ENCODE data around the gene PPP1R15A. TPM values are rescaled to one million over a fixed set of nuclear protein-coding genes. Genes with fewer than 3 reads are reported as not detected.
"Not testable (repeated sequence)": the region's sequence is repeated elsewhere in the genome, so short reads cannot be mapped to it uniquely, and the experiment has no call there.

Gene PPP1R15A
- total and polyA plus RNA-seq, 4 donors = 5.6 to 52.5 (median 11.3) TPM

DNA sequence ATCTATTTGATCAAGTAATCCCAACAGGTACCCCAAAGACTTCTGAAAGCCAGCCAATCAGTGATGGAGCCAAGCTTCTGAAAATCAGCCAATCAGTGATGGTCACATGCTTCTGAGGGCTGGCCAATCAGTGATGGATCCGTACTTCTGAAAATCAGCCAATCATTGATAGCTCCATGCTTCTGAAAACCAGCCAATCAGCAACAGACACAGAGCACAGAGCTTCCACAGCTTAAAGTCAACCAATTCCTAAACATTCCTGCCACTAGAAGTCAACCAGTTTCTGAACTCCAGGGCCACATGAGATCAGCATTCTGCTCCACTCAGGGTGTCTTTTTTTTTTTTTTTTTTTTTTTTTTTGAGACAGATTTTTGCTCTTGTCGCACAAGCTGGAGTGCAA is 27.7 kb upstream of the PPP1R15A start:
- Histone ChIP-seq H3K36me3 (ENCODE audit: control insufficient read depth in 4 of 4, insufficient read depth in 3 of 4, low read depth in 1 of 4, low read length in 3 of 4) (peaks cover 3 to 28% (median 12%) of the 10 kb centered on the region in 4 donors), H3K9ac (ENCODE audit: low read depth in 1 of 2, low read length in 2 of 2) (no peak overlapping the region), H3K4me1 (ENCODE audit: control insufficient read depth in 4 of 4, insufficient read depth in 4 of 4, low read length in 3 of 4) (no peaks in the 10 kb centered on the region), H3K27ac (ENCODE audit: low read depth in 1 of 2, low read length in 2 of 2) (no peak overlapping the region), H3K27me3 (ENCODE audit: control insufficient read depth in 4 of 4, insufficient read depth in 4 of 4, low read length in 3 of 4) (no peaks in the 10 kb centered on the region), H3K9me3 (ENCODE audit: control insufficient read depth in 4 of 4, low read length in 3 of 4) (no peaks in the 10 kb centered on the region), H3K4me3 (ENCODE audit: low read depth in 1 of 3, low read length in 3 of 3) (no peak overlapping the region)
- DNase-seq (ENCODE audit: low spot score) = no peak
- WGBS = 90% methylated on average over 2 of the region's 2 CpGs
- TF ChIP-seq NR2F2 (IDR thresholded peaks at IDR 0.05) (no peak), RAD21 (IDR thresholded peaks at IDR 0.05) (peak in 1 of 2 donors; percentile 26), FOXA2 (IDR thresholded peaks at IDR 0.05) (no peak)
- TF ChIP-seq, protein P1, sequence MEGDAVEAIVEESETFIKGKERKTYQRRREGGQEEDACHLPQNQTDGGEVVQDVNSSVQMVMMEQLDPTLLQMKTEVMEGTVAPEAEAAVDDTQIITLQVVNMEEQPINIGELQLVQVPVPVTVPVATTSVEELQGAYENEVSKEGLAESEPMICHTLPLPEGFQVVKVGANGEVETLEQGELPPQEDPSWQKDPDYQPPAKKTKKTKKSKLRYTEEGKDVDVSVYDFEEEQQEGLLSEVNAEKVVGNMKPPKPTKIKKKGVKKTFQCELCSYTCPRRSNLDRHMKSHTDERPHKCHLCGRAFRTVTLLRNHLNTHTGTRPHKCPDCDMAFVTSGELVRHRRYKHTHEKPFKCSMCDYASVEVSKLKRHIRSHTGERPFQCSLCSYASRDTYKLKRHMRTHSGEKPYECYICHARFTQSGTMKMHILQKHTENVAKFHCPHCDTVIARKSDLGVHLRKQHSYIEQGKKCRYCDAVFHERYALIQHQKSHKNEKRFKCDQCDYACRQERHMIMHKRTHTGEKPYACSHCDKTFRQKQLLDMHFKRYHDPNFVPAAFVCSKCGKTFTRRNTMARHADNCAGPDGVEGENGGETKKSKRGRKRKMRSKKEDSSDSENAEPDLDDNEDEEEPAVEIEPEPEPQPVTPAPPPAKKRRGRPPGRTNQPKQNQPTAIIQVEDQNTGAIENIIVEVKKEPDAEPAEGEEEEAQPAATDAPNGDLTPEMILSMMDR (IDR thresholded peaks at IDR 0.05; ENCODE audit: low read depth, low read length, missing input control) = no peak

DNA sequence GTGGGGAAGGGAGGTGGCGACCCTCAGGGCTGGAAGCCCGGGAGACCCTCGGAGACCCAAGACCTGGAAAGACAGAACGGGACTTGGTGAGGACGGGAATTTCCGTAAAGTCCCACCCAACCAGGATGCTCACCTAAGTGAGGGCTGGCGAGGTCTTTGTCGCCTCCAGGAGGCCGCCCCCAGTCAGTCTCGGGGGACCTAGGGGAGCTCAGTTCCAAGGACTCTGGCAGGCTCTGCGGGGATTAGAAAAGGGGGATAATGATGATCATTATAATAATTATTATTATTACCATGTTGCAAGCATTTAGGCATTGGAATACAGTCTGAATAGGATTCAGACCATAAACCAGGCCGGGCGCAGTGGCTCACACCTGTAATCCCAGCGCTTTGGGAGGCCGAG is 26.8 kb upstream of the PPP1R15A start:
- no peak overlapping the region for H3K4me3 ChIP-seq (ENCODE audit: low read depth in 1 of 3, low read length in 3 of 3)

DNA sequence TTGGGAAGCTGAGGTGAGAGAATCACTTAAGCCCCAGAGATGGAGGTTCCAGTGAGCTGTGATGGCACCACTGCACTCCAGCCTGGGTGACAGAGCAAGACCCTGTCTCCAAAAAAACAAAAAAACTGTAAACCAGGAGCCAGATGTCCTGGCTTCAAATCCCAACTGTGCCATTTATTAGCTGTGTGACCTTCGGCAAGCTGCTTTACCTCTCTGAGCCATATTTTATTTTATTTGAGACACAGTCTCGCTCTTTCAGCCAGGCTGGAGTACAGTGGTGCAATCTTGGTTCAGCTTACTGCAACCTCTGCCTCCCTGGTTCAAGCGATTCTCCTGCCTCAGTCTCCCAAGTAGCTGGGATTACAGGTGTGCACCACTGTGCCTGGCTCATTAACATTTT is 25.6 kb upstream of the PPP1R15A start:
- 94% methylated on average over 3 of the region's 3 CpGs for WGBS
- peaks cover 3 to 28% (median 11%) of the 10 kb centered on the region in 4 donors for H3K36me3 ChIP-seq (ENCODE audit: control insufficient read depth in 4 of 4, insufficient read depth in 3 of 4, low read depth in 1 of 4, low read length in 3 of 4)
- not testable (repeated sequence) for H3K27me3 ChIP-seq (ENCODE audit: control insufficient read depth in 4 of 4, insufficient read depth in 4 of 4, low read length in 3 of 4); H3K9ac ChIP-seq (ENCODE audit: low read depth in 1 of 2, low read length in 2 of 2); DNase-seq (ENCODE audit: low spot score); H3K9me3 ChIP-seq (ENCODE audit: control insufficient read depth in 4 of 4, low read length in 3 of 4); H3K27ac ChIP-seq (ENCODE audit: low read depth in 1 of 2, low read length in 2 of 2); H3K4me1 ChIP-seq (ENCODE audit: control insufficient read depth in 4 of 4, insufficient read depth in 4 of 4, low read length in 3 of 4); H3K4me3 ChIP-seq (ENCODE audit: low read depth in 1 of 3, low read length in 3 of 3)

More for the DNA sequence above, 26.8 kb upstream of the PPP1R15A start:
- Histone ChIP-seq H3K9me3 (ENCODE audit: control insufficient read depth in 4 of 4, low read length in 3 of 4) (no peaks in the 10 kb centered on the region), H3K36me3 (ENCODE audit: control insufficient read depth in 4 of 4, insufficient read depth in 3 of 4, low read depth in 1 of 4, low read length in 3 of 4) (peaks cover 3 to 28% (median 14%) of the 10 kb centered on the region in 4 donors), H3K27ac (ENCODE audit: low read depth in 1 of 2, low read length in 2 of 2) (no peak overlapping the region), H3K27me3 (ENCODE audit: control insufficient read depth in 4 of 4, insufficient read depth in 4 of 4, low read length in 3 of 4) (no peaks in the 10 kb centered on the region), H3K4me1 (ENCODE audit: control insufficient read depth in 4 of 4, insufficient read depth in 4 of 4, low read length in 3 of 4) (no peaks in the 10 kb centered on the region), H3K9ac (ENCODE audit: low read depth in 1 of 2, low read length in 2 of 2) (no peak overlapping the region)
- WGBS = 94% methylated on average over 15 of the region's 15 CpGs
- DNase-seq (ENCODE audit: low spot score) = no peak
- TF ChIP-seq RAD21 (IDR thresholded peaks at IDR 0.05) (no peak), YY1 (IDR thresholded peaks at IDR 0.05) (no peak), NR2F2 (IDR thresholded peaks at IDR 0.05) (no peak)
- TF ChIP-seq, protein P2, sequence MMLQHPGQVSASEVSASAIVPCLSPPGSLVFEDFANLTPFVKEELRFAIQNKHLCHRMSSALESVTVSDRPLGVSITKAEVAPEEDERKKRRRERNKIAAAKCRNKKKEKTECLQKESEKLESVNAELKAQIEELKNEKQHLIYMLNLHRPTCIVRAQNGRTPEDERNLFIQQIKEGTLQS (IDR thresholded peaks at IDR 0.05) = no peak

DNA sequence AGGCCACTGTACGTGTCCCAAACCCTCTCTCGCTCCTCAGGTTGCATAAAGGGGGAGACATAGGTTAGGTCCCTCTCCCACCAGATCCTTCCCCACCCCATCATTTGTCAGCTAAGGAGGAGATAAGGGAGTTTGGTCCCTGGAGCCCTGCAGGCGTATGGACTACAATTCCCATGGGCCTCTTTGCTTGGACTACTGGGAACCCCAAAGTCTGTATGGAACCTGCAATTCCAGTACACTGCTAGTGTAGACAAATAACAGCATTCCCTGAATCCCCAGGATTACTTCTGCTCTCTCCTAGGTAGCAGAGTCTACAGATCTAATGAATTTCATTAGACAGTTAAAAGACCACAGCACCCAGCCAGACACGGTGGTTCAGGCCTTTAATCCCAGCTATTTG is 19.9 kb upstream of the PPP1R15A start:
- Histone ChIP-seq H3K36me3 (ENCODE audit: control insufficient read depth in 4 of 4, insufficient read depth in 3 of 4, low read depth in 1 of 4, low read length in 3 of 4) (peaks cover 0 to 12% (median 11%) of the 10 kb centered on the region in 4 donors), H3K4me3 (ENCODE audit: low read depth in 1 of 3, low read length in 3 of 3) (no peak overlapping the region), H3K9me3 (ENCODE audit: control insufficient read depth in 4 of 4, low read length in 3 of 4) (no peaks in the 10 kb centered on the region), H3K9ac (ENCODE audit: low read depth in 1 of 2, low read length in 2 of 2) (no peak overlapping the region), H3K27me3 (ENCODE audit: control insufficient read depth in 4 of 4, insufficient read depth in 4 of 4, low read length in 3 of 4) (no peaks in the 10 kb centered on the region), H3K4me1 (ENCODE audit: control insufficient read depth in 4 of 4, insufficient read depth in 4 of 4, low read length in 3 of 4) (no peaks in the 10 kb centered on the region), H3K27ac (ENCODE audit: low read depth in 1 of 2, low read length in 2 of 2) (no peak overlapping the region)
- no peak for DNase-seq (ENCODE audit: low spot score)
- 95% methylated on average over 4 of the region's 4 CpGs for WGBS
- TF ChIP-seq, protein P1 (IDR thresholded peaks at IDR 0.05; ENCODE audit: low read depth, low read length, missing input control) = no peak
- no peak for TF ChIP-seq RXRA (IDR thresholded peaks at IDR 0.05)
- TF ChIP-seq NR2F2 (IDR thresholded peaks at IDR 0.05) = no peak
- TF ChIP-seq, protein P2 (IDR thresholded peaks at IDR 0.05) = no peak
- no peak for TF ChIP-seq FOXA2 (IDR thresholded peaks at IDR 0.05)
- TF ChIP-seq, protein P3, sequence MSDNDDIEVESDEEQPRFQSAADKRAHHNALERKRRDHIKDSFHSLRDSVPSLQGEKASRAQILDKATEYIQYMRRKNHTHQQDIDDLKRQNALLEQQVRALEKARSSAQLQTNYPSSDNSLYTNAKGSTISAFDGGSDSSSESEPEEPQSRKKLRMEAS (IDR thresholded peaks at IDR 0.05) = no peak
- TF ChIP-seq, protein P4, sequence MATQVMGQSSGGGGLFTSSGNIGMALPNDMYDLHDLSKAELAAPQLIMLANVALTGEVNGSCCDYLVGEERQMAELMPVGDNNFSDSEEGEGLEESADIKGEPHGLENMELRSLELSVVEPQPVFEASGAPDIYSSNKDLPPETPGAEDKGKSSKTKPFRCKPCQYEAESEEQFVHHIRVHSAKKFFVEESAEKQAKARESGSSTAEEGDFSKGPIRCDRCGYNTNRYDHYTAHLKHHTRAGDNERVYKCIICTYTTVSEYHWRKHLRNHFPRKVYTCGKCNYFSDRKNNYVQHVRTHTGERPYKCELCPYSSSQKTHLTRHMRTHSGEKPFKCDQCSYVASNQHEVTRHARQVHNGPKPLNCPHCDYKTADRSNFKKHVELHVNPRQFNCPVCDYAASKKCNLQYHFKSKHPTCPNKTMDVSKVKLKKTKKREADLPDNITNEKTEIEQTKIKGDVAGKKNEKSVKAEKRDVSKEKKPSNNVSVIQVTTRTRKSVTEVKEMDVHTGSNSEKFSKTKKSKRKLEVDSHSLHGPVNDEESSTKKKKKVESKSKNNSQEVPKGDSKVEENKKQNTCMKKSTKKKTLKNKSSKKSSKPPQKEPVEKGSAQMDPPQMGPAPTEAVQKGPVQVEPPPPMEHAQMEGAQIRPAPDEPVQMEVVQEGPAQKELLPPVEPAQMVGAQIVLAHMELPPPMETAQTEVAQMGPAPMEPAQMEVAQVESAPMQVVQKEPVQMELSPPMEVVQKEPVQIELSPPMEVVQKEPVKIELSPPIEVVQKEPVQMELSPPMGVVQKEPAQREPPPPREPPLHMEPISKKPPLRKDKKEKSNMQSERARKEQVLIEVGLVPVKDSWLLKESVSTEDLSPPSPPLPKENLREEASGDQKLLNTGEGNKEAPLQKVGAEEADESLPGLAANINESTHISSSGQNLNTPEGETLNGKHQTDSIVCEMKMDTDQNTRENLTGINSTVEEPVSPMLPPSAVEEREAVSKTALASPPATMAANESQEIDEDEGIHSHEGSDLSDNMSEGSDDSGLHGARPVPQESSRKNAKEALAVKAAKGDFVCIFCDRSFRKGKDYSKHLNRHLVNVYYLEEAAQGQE (IDR thresholded peaks at IDR 0.05) = no peak
- no peak for TF ChIP-seq RAD21 (IDR thresholded peaks at IDR 0.05)
- TF ChIP-seq FOXA1 (IDR thresholded peaks at IDR 0.05) = no peak
- TF ChIP-seq, protein P5, sequence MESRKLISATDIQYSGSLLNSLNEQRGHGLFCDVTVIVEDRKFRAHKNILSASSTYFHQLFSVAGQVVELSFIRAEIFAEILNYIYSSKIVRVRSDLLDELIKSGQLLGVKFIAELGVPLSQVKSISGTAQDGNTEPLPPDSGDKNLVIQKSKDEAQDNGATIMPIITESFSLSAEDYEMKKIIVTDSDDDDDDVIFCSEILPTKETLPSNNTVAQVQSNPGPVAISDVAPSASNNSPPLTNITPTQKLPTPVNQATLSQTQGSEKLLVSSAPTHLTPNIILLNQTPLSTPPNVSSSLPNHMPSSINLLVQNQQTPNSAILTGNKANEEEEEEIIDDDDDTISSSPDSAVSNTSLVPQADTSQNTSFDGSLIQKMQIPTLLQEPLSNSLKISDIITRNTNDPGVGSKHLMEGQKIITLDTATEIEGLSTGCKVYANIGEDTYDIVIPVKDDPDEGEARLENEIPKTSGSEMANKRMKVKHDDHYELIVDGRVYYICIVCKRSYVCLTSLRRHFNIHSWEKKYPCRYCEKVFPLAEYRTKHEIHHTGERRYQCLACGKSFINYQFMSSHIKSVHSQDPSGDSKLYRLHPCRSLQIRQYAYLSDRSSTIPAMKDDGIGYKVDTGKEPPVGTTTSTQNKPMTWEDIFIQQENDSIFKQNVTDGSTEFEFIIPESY (IDR thresholded peaks at IDR 0.05) = no peak

Measured in liver (tissue), 9 donors.